ENCODE results near the gene BRI3.

Gene BRI3

GRCh38 chr7:98251601-98252424 lies 29.7 kb upstream of the BRI3 start, which contains the start of gene TECPR1:
TSS of gene TECPR1 (minus strand) at chr7:98252232. CDS start at chr7:98246146, 6,086 bp downstream.
- in situ Hi-C loops (cut with MboI; ENCODE audit: low sequenced_read_pairs): no loop called here

GRCh38 chr7:98252425-98253054 lies 28.9 kb upstream of the BRI3 start:
- in situ Hi-C loops (cut with MboI; ENCODE audit: low sequenced_read_pairs): no loop called here

GRCh38 chr7:98254516-98254915 lies 27.0 kb upstream of the BRI3 start:
- in situ Hi-C loops (cut with MboI; ENCODE audit: low sequenced_read_pairs): no loop called here

- in situ Hi-C loops (cut with MboI; ENCODE audit: low sequenced_read_pairs): no loop called here
Observed at GRCh38 chr7:98254951-98255610, 26.4 kb upstream of the BRI3 start.

- in situ Hi-C loops (cut with MboI; ENCODE audit: low sequenced_read_pairs): no loop called here
Observed at GRCh38 chr7:98256431-98256830, 25.1 kb upstream of the BRI3 start.

- in situ Hi-C loops (cut with MboI; ENCODE audit: low sequenced_read_pairs): no loop called here
Observed at GRCh38 chr7:98257701-98258100, 23.8 kb upstream of the BRI3 start.

GRCh38 chr7:98265841-98266271 lies 15.6 kb upstream of the BRI3 start:
- in situ Hi-C loops (cut with MboI; ENCODE audit: low sequenced_read_pairs): no loop called here

GRCh38 chr7:98266840-98267239 lies 14.6 kb upstream of the BRI3 start:
- in situ Hi-C loops (cut with MboI; ENCODE audit: low sequenced_read_pairs): no loop called here

GRCh38 chr7:98267303-98267702 lies 14.2 kb upstream of the BRI3 start:
- in situ Hi-C loops (cut with MboI; ENCODE audit: low sequenced_read_pairs): no loop called here

- in situ Hi-C loops (cut with MboI; ENCODE audit: low sequenced_read_pairs): no loop called here
Observed at GRCh38 chr7:98276241-98276761, 5.2 kb upstream of the BRI3 start.

- in situ Hi-C loops (cut with MboI; ENCODE audit: low sequenced_read_pairs): no loop called here
Observed at GRCh38 chr7:98278408-98278807, 3.1 kb upstream of the BRI3 start.

GRCh38 chr7:98278936-98279335 lies 2.5 kb upstream of the BRI3 start:
- in situ Hi-C loops (cut with MboI; ENCODE audit: low sequenced_read_pairs): no loop called here

GRCh38 chr7:98280296-98280695 lies 1.2 kb upstream of the BRI3 start:
- in situ Hi-C loops (cut with MboI; ENCODE audit: low sequenced_read_pairs): no loop called here

GRCh38 chr7:98281757-98282606 lies 496 bp downstream of the BRI3 start:
- in situ Hi-C loops (cut with MboI; ENCODE audit: low sequenced_read_pairs): no loop called here

GRCh38 chr7:98282703-98283102 lies 1.2 kb downstream of the BRI3 start:
- in situ Hi-C loops (cut with MboI; ENCODE audit: low sequenced_read_pairs): no loop called here

- in situ Hi-C loops (cut with MboI; ENCODE audit: low sequenced_read_pairs): no loop called here
Observed at GRCh38 chr7:98283127-98283886, 1.8 kb downstream of the BRI3 start.

- in situ Hi-C loops (cut with MboI; ENCODE audit: low sequenced_read_pairs): no loop called here
Observed at GRCh38 chr7:98283887-98284222, 2.4 kb downstream of the BRI3 start.

GRCh38 chr7:98284335-98285036 lies 3.0 kb downstream of the BRI3 start:
- in situ Hi-C loops (cut with MboI; ENCODE audit: low sequenced_read_pairs): no loop called here
